Activated naive CD4-positive, alpha-beta T cell treated with anti-CD3 and anti-CD28 coated beads, Interleukin-2, amount 50 U/mL, for 24 hours (primary cell): ENCODE measurements around the gene SPECC1L.
A peak's percentile ranks its signal among the peaks of the same experiment; 100 is the strongest.

ENCODE experiments used
- H3K27ac Mint-ChIP-seq: one replicate; pipeline ENCODE4 v1.8.0; 2021; ENCODE audit warnings: mild to moderate bottlenecking, mixed read lengths
- H3K27me3 Mint-ChIP-seq: one replicate; pipeline ENCODE4 v1.8.0; 2021; ENCODE audit warnings: mixed read lengths
- H3K36me3 Mint-ChIP-seq: one replicate; pipeline ENCODE4 v1.8.0; 2021; ENCODE audit warnings: mixed read lengths
- H3K4me1 Mint-ChIP-seq: one replicate; pipeline ENCODE4 v1.8.0; 2021; ENCODE audit warnings: mixed read lengths
- H3K4me3 Mint-ChIP-seq: one replicate; pipeline ENCODE4 v1.8.0; 2021; ENCODE audit warnings: mild to moderate bottlenecking, mixed read lengths
- H3K9me3 Mint-ChIP-seq: one replicate; pipeline ENCODE4 v1.8.0; 2021; ENCODE audit warnings: mixed read lengths

Gene SPECC1L

GRCh38 chr22:24412274-24412673, 141.6 kb downstream of the SPECC1L start:
- Mint-ChIP-seq H3K4me3 (no peak overlapping the region), H3K4me1 (peaks cover 15% of the 10 kb centered on the region), H3K27ac (no peak overlapping the region), H3K9me3 (no peaks in the 10 kb centered on the region), H3K27me3 (no peaks in the 10 kb centered on the region), H3K36me3 (no peaks in the 10 kb centered on the region)

- H3K9me3 Mint-ChIP-seq, result no peaks in the 10 kb centered on the region
- peaks cover 6% of the 10 kb centered on the region for H3K4me1 Mint-ChIP-seq
- no peaks in the 10 kb centered on the region for H3K36me3 Mint-ChIP-seq
- H3K27ac Mint-ChIP-seq, result no peak overlapping the region
- no peak overlapping the region for H3K4me3 Mint-ChIP-seq
- no peaks in the 10 kb centered on the region for H3K27me3 Mint-ChIP-seq
Observed at GRCh38 chr22:24413271-24413670, 142.6 kb downstream of the SPECC1L start.

- H3K27ac Mint-ChIP-seq, result no peak overlapping the region
- no peaks in the 10 kb centered on the region for H3K27me3 Mint-ChIP-seq
- no peak overlapping the region for H3K4me3 Mint-ChIP-seq
- peaks cover 6% of the 10 kb centered on the region for H3K4me1 Mint-ChIP-seq
- H3K36me3 Mint-ChIP-seq, result no peaks in the 10 kb centered on the region
- H3K9me3 Mint-ChIP-seq, result no peaks in the 10 kb centered on the region
Observed at GRCh38 chr22:24413736-24414385, 143.2 kb downstream of the SPECC1L start.

GRCh38 chr22:24414523-24414922, 143.9 kb downstream of the SPECC1L start:
- Mint-ChIP-seq H3K4me1 (peaks cover 6% of the 10 kb centered on the region), H3K9me3 (no peaks in the 10 kb centered on the region), H3K36me3 (no peaks in the 10 kb centered on the region), H3K27ac (no peak overlapping the region), H3K27me3 (no peaks in the 10 kb centered on the region), H3K4me3 (no peak overlapping the region)

GRCh38 chr22:24414984-24415945, 144.6 kb downstream of the SPECC1L start:
- H3K4me3 Mint-ChIP-seq, result no peak overlapping the region
- peaks cover 4% of the 10 kb centered on the region for H3K4me1 Mint-ChIP-seq
- H3K27ac Mint-ChIP-seq, result no peak overlapping the region
- H3K27me3 Mint-ChIP-seq, result no peaks in the 10 kb centered on the region
- H3K9me3 Mint-ChIP-seq, result no peaks in the 10 kb centered on the region
- H3K36me3 Mint-ChIP-seq, result no peaks in the 10 kb centered on the region

GRCh38 chr22:24416095-24416494, 145.5 kb downstream of the SPECC1L start:
- H3K27me3 Mint-ChIP-seq, result no peaks in the 10 kb centered on the region
- H3K4me1 Mint-ChIP-seq, result peaks cover 2% of the 10 kb centered on the region
- H3K9me3 Mint-ChIP-seq, result no peaks in the 10 kb centered on the region
- H3K27ac Mint-ChIP-seq, result no peak overlapping the region
- H3K36me3 Mint-ChIP-seq, result no peaks in the 10 kb centered on the region
- no peak overlapping the region for H3K4me3 Mint-ChIP-seq

- H3K4me3 Mint-ChIP-seq, result no peak overlapping the region
Observed at GRCh38 chr22:24416611-24417010, 146.0 kb downstream of the SPECC1L start.

GRCh38 chr22:24417200-24417599, 146.6 kb downstream of the SPECC1L start:
- no peak overlapping the region for H3K4me3 Mint-ChIP-seq
- H3K27ac Mint-ChIP-seq, result peak overlapping the region; percentile 35
- H3K9me3 Mint-ChIP-seq, result no peaks in the 10 kb centered on the region
- H3K36me3 Mint-ChIP-seq, result no peaks in the 10 kb centered on the region
- no peaks in the 10 kb centered on the region for H3K27me3 Mint-ChIP-seq
- H3K4me1 Mint-ChIP-seq, result peaks cover 6% of the 10 kb centered on the region

More at GRCh38 chr22:24416611-24417010, 146.0 kb downstream of the SPECC1L start:
- no peaks in the 10 kb centered on the region for H3K27me3 Mint-ChIP-seq
- H3K27ac Mint-ChIP-seq, result no peak overlapping the region
- peaks cover 6% of the 10 kb centered on the region for H3K4me1 Mint-ChIP-seq
- H3K9me3 Mint-ChIP-seq, result no peaks in the 10 kb centered on the region
- no peaks in the 10 kb centered on the region for H3K36me3 Mint-ChIP-seq

- H3K4me1 Mint-ChIP-seq, result peaks cover 11% of the 10 kb centered on the region
- no peaks in the 10 kb centered on the region for H3K9me3 Mint-ChIP-seq
- no peaks in the 10 kb centered on the region for H3K27me3 Mint-ChIP-seq
- no peak overlapping the region for H3K27ac Mint-ChIP-seq
- no peak overlapping the region for H3K4me3 Mint-ChIP-seq
- no peaks in the 10 kb centered on the region for H3K36me3 Mint-ChIP-seq
Observed at GRCh38 chr22:24417901-24418641, 147.4 kb downstream of the SPECC1L start.

- H3K4me3 Mint-ChIP-seq, result no peak overlapping the region
Observed at GRCh38 chr22:24418786-24419474, 148.3 kb downstream of the SPECC1L start.

GRCh38 chr22:24419475-24419850, 148.8 kb downstream of the SPECC1L start:
- H3K4me1 Mint-ChIP-seq, result peaks cover 11% of the 10 kb centered on the region
- H3K27ac Mint-ChIP-seq, result no peak overlapping the region
- no peak overlapping the region for H3K4me3 Mint-ChIP-seq
- H3K27me3 Mint-ChIP-seq, result no peaks in the 10 kb centered on the region
- no peaks in the 10 kb centered on the region for H3K9me3 Mint-ChIP-seq
- H3K36me3 Mint-ChIP-seq, result no peaks in the 10 kb centered on the region

More at GRCh38 chr22:24418786-24419474, 148.3 kb downstream of the SPECC1L start:
- H3K4me1 Mint-ChIP-seq, result peaks cover 11% of the 10 kb centered on the region
- H3K9me3 Mint-ChIP-seq, result no peaks in the 10 kb centered on the region
- no peaks in the 10 kb centered on the region for H3K27me3 Mint-ChIP-seq
- no peaks in the 10 kb centered on the region for H3K36me3 Mint-ChIP-seq
- H3K27ac Mint-ChIP-seq, result no peak overlapping the region

GRCh38 chr22:24420072-24420976, 149.7 kb downstream of the SPECC1L start:
- H3K4me3 Mint-ChIP-seq, result no peak overlapping the region
- peaks cover 12% of the 10 kb centered on the region for H3K4me1 Mint-ChIP-seq
- H3K36me3 Mint-ChIP-seq, result no peaks in the 10 kb centered on the region
- no peaks in the 10 kb centered on the region for H3K27me3 Mint-ChIP-seq
- H3K9me3 Mint-ChIP-seq, result no peaks in the 10 kb centered on the region
- H3K27ac Mint-ChIP-seq, result peak overlapping the region; percentile 35

GRCh38 chr22:24420977-24421343, 150.3 kb downstream of the SPECC1L start:
- H3K36me3 Mint-ChIP-seq, result no peaks in the 10 kb centered on the region
- H3K4me1 Mint-ChIP-seq, result peaks cover 18% of the 10 kb centered on the region
- no peak overlapping the region for H3K4me3 Mint-ChIP-seq
- no peaks in the 10 kb centered on the region for H3K9me3 Mint-ChIP-seq
- no peaks in the 10 kb centered on the region for H3K27me3 Mint-ChIP-seq
- peak overlapping the region; percentile 35 for H3K27ac Mint-ChIP-seq

- Mint-ChIP-seq H3K27ac (no peak overlapping the region), H3K27me3 (no peaks in the 10 kb centered on the region), H3K4me1 (peaks cover 23% of the 10 kb centered on the region), H3K4me3 (peak overlapping the region; percentile 47), H3K9me3 (no peaks in the 10 kb centered on the region), H3K36me3 (no peaks in the 10 kb centered on the region)
Observed at GRCh38 chr22:24421428-24421931, 150.8 kb downstream of the SPECC1L start.
